NCI-H748 (cell line): ENCODE results near the gene TST.

Source experiments
- DNase-seq: peaks from one replicate; lab custom pipeline; 2025; ENCODE audit not compliant: unreplicated experiment; lab: John Stamatoyannopoulos, UW

The TST gene

DNA sequence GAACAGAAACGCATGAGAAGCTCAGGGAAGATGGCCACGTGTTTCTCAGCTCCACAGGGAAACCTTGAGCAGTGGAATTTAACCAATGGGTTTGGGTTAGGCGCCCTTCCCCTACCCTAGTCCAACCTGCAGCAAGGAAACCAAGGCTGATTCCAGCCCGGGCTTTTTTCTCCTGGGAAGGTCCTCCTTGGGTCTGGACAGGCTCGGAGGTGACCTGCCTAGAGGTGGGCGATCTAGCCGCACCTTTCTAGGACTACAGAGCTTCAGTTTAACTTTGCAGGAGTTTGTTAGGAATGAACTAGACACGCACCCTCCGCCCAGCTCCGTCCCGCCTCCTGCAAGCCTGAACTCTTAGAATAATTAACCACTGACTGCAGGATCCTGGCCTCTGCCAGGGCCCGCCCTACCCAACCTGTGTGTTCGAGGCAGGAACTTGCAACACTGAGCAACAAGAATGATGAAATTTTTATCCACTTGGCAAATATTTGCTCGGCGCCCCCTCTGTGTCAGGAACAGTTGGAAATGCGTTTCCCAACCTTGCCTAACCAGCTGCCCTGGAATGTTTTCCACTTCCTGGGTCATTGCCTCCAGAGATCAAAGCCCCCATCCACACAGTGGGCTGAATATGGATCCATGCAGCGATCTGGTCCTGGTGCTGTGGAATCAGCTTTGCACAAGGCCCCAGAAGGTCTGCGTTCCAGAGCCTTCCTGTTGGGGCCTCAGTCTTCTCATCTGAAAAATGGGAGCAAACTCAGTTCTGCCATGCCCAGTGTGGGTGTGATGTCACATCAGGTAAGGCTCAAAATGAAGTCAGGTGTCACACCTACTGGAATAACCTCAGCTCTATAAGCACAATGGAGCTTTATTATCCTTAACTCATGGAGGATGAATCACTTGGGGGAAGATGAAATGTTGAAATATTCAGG lies 13.6 kb upstream of the TST start:
- DNase-seq: no peak

- no peak for DNase-seq
These were observed 12.9 kb upstream of the TST start for GRCh38 chr22:37032134-37032534.

DNA sequence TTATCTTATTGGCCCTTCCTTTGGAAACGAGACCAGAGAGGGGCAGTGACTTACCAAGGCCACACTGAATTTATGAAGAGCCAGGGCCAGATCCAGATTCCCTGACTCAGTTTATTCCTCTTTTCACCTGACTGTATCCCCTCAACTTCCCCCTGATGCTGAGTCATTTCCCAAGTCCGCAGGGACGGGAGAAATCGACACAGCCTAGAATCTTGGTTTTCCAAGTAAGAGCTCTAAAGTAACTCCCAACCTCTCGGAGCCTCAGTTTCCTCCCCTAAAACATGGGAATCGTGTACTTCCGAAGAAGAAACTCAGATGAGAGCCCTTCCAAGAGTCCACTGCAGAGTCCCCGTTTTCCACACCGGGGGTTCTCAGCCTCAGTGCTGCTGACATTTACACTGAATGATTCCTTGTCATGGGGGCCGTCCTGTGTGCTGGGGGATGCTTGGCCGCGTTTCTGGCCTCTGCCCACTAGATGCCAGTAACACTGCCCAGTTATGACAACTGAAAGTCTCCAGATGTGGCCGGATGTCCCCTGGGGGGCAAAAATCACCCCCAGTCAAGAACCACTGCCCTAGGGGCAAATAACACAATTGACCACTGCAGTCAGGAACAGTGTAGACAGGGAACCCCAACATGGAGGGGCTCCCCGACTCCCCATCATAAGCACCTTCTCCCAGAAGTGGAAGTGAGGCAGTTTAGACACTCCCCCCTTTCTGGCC lies 11.5 kb upstream of the TST start:
- no peak for DNase-seq

- DNase-seq: no peak
These were observed 9.7 kb upstream of the TST start for GRCh38 chr22:37028692-37029674.

GRCh38 chr22:37027556-37027955 lies 8.3 kb upstream of the TST start:
- DNase-seq: no peak

GRCh38 chr22:37026325-37026724 lies 7.1 kb upstream of the TST start:
- no peak for DNase-seq

- DNase-seq: no peak
These were observed 6.3 kb upstream of the TST start for GRCh38 chr22:37025500-37026070.

GRCh38 chr22:37024339-37025157 lies 5.3 kb upstream of the TST start:
- DNase-seq: no peak

- no peak for DNase-seq
These were observed 4.6 kb upstream of the TST start for GRCh38 chr22:37023743-37024338.

GRCh38 chr22:37022483-37023337 lies 3.5 kb upstream of the TST start:
- no peak for DNase-seq

DNA sequence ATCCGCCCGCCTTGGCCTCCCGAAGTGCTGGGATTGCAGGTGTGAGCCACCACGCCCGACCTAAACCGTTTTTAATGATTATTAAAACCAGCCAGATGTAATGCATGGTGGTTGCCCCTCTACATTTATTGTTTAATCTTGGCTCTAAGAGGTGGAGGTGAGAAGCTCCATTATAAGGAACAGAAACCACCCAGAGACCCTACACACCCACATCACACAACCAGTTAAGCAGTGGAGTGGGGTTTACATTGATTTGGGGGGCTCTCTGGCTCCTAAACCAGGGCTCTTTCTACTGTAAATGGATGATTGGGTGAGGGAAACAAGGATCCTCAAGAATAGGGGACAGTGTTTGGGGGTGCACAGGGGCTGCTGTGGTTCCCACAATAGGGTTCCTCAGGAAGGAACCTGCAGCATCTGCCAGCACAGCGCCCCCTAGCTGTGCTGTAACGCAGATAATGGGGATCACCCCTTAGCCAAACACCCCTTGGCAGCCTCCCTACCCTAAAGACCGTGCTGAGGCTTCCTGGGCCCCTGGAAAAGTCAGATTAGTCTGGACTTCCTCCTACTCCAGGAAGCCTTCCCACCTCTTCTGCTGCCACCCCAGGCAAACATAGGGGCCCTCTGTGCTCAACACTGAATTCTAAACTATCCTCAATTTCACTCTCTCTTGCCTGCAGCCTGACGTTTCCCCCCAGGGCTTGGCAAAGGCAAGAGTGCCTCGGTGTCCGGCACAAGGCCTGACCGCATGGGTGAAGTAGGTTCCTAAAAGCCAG lies 2.6 kb upstream of the TST start:
- peak; percentile 48 for DNase-seq

GRCh38 chr22:37021041-37021440 lies 1.8 kb upstream of the TST start:
- no peak for DNase-seq

- peak; percentile 32 for DNase-seq
These were observed 889 bp upstream of the TST start for GRCh38 chr22:37020192-37020479.

- DNase-seq: peak; percentile 50
These were observed 385 bp downstream of the TST start for GRCh38 chr22:37018815-37019308.

DNA sequence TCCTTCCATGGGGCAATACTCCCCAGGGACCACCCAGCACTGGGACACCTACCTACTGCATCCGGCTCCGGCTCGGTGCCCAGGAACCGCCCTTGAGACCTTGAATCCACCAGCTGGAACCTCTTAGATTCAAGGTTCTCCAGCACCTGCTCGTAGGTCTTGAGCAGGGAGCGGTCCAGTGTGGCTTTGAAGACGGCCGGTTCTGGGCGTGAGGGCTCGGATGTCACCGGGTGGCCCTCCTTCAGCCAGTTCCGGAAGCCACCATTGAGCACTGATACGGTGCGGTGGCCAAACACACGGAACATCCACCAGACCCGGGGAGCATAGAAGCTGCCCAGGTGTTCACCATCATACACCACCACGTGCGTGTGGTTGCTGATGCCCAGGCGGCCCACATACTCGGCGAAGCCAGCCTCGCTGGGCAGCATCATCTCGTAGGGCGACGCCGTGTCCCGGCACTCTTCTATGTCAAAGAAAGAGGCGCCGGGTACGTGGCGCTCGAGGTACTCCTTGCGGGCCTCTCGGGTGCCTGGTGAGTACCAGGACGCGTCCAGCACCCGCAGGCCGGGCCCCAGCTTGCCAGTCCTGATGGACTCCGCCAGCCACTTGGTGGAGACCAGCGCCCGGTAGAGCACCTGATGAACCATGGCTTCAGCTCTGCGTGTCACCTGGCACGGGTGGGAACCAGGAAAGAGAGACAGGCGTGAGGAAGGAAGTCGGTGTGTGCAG lies 997 bp downstream of the TST start:
- no peak for DNase-seq

GRCh38 chr22:37017356-37017755 lies 1.9 kb downstream of the TST start:
- DNase-seq: no peak
